Pancreas (tissue), 10 donors: ENCODE results near the gene URB1. TPM values are rescaled to one million over a fixed set of nuclear protein-coding genes. Genes with fewer than 3 reads are reported as not detected.

Experiments
- ATAC-seq, 4 donors: fragments of 200-7000 bp; cut with Tn5 transposase; one replicate each; pipeline versions ENCODE4 v1.8.0 to v1.9.1; 2020; ENCODE audit warnings: mild to moderate bottlenecking in 4 of 4, moderate library complexity in 4 of 4
- DNase-seq, 6 donors: peaks; one replicate each; pipeline ENCODE4 v3.0.0-alpha.2; 2020
- FAIRE-seq: peaks from 2 replicates; lab custom pipeline; 2012; peaks lifted over from hg19 to GRCh38; lab: Jason Lieb, UNC
- H3K27ac ChIP-seq, 4 donors: fragments of 200-600 bp; sonication (generic); 1 replicate in 3 of 4; 2 replicates in 1 of 4; pipeline versions ENCODE4 v1.5.0 to v1.8.0; 2020
- H3K27me3 ChIP-seq, 4 donors: fragments of 200-600 bp; one replicate each; pipeline ENCODE4 v1.8.0; 2021
- H3K36me3 ChIP-seq, 3 donors: fragments of 200-600 bp; sonication (generic) in 1 of 3; one replicate each; pipeline versions ENCODE4 v1.5.0 to v1.8.0; 2020 to 2021
- H3K4me1 ChIP-seq, 3 donors: fragments of 200-600 bp; one replicate each; pipeline ENCODE4 v1.8.0; 2021
- H3K4me3 ChIP-seq, 4 donors: fragments of 200-600 bp; sonication (generic) in 2 of 4; one replicate each; pipeline versions ENCODE4 v1.5.0 to v1.8.0; 2020 to 2021
- H3K9me3 ChIP-seq, 4 donors: fragments of 200-600 bp; one replicate each; pipeline ENCODE4 v1.8.0; 2021
- WGBS, 2 donors: extraction: QIAGEN DNeasy Blood & Tissue Kit; methylation state at CpG; one replicate each; pipeline ENCODE4 v1.1.7; 2013; 5-methylcytosine and 5-hydroxymethylcytosine counted together
- intact Hi-C, 3 donors: fragments of 100-400 bp; cut with DNase I; formaldehyde crosslinking; loops; one replicate each; pipeline versions ENCODE4 v1.11.1 to v1.14.2; 2022
- polyA plus RNA-seq, 2 donors: library from polyadenylated mRNA; stranded (reverse); fragments of 200-250 nt; gene quantifications; one replicate each; pipeline ENCODE4 v1.2.3, GENCODE V29; 2013
- total RNA-seq, 6 donors: library from RNA; stranded (reverse); fragmentation: NEBNext Ultra II Directional in 4 of 6; extraction: Animal tissue kit (Norgen Biotek cat#: 25700) in 4 of 6; gene quantifications; one replicate each; pipeline versions ENCODE4 v1.2.1 to v1.2.4, GENCODE V29; 2021 to 2023
- TF ChIP-seq, protein P1 (sequence below), 4 donors: fragments of 200-600 bp; sonication (generic) in 3 of 4; IDR thresholded peaks; one replicate each; pipeline versions ENCODE4 v1.5.0 to v1.8.0; 2021; ENCODE audit warnings: antibody characterized with exemption in 4 of 4
- donor health status: healthy with polysubstance abuse.
- donor health status: DM: no; HTN: no; CAD: no; lungs with moderate emphysema.
- donor health status: DM: no; HTN: no; CAD: no.
- donor health status: control.
- donor health status: control.
- donor health status: Bipolar disorder and iron deficiency.
- donor health status: DM: yes; HTN: yes; CAD: no.
- donor health status: DM: no; HTN: no; CAD: no.
- donor health status: DM: no; HTN: no; CAD: no.
- donor health status: DM: yes; HTN: yes; CAD: no.

The URB1 gene
- total and polyA plus RNA-seq, 8 donors, result 2.9 to 11.0 (median 7.3) TPM

DNA sequence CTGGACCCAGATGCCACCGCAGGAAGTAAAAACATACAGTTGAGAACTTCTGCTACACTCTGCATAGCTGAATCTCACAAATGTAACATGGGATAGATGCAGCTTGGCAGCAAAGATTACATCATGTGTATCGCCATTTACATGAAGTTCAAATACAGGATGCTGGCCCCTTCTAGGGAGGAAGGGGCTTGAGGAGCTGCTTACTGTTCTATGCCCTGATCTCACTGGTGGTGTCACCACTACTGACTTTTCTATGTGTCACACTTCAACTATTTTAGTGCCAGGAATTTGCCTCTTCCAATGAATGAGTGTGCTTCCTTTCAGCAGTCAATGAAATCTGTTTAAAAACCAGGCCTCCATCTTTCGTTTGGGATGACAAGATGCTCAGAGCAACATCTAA is 63.0 kb downstream of the URB1 start:
- WGBS, 2 donors, result 88 to 91% methylated on average over 3 of the region's 3 CpGs
- Histone ChIP-seq H3K36me3 (peaks cover 0 to 20% (median 7%) of the 10 kb centered on the region in 3 donors), H3K27me3 (no peaks in the 10 kb centered on the region), H3K27ac (no peak overlapping the region), H3K4me1 (no peaks in the 10 kb centered on the region), H3K9me3 (no peaks in the 10 kb centered on the region), H3K4me3 (no peak overlapping the region)
- intact Hi-C loops, result no loop called here
- TF ChIP-seq, protein P1, sequence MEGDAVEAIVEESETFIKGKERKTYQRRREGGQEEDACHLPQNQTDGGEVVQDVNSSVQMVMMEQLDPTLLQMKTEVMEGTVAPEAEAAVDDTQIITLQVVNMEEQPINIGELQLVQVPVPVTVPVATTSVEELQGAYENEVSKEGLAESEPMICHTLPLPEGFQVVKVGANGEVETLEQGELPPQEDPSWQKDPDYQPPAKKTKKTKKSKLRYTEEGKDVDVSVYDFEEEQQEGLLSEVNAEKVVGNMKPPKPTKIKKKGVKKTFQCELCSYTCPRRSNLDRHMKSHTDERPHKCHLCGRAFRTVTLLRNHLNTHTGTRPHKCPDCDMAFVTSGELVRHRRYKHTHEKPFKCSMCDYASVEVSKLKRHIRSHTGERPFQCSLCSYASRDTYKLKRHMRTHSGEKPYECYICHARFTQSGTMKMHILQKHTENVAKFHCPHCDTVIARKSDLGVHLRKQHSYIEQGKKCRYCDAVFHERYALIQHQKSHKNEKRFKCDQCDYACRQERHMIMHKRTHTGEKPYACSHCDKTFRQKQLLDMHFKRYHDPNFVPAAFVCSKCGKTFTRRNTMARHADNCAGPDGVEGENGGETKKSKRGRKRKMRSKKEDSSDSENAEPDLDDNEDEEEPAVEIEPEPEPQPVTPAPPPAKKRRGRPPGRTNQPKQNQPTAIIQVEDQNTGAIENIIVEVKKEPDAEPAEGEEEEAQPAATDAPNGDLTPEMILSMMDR (IDR thresholded peaks at IDR 0.05), result no peak
- ATAC-seq, result no peak
- DNase-seq, result no peak
- FAIRE-seq, result no peak

DNA sequence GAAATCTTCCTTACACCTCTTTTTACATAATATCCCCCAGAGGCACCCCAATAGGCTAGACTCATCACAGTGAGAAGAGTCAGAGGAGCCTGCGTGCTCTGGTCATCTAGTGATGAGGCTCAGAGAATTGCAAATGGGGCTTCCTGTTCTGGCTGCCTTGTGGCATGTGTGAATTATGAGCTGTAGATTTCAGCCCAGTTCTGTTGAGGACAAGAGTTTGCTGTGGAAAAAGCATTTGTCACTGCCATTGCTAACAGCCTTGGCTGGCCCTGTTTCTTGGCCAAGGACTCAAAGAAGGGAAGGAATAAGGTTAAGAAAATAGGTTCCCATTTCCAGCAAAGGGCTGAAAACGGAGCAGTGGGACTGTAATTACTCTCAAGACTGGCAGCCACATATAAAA is 63.5 kb downstream of the URB1 start:
- no peak for DNase-seq
- intact Hi-C loops, result no loop called here
- peaks cover 0 to 24% (median 10%) of the 10 kb centered on the region in 3 donors for H3K36me3 ChIP-seq
- H3K4me1 ChIP-seq, result no peaks in the 10 kb centered on the region
- no peak for FAIRE-seq
- no peaks in the 10 kb centered on the region for H3K27me3 ChIP-seq
- TF ChIP-seq, protein P1 (IDR thresholded peaks at IDR 0.05), result no peak
- H3K9me3 ChIP-seq, result no peaks in the 10 kb centered on the region
- H3K4me3 ChIP-seq, result no peak overlapping the region
- ATAC-seq, result peak in 3 of 4 donors; percentile 27 to 41 (median 32)
- H3K27ac ChIP-seq, result no peak overlapping the region
- WGBS, 2 donors, result 74 to 85% methylated on average over 2 of the region's 2 CpGs

DNA sequence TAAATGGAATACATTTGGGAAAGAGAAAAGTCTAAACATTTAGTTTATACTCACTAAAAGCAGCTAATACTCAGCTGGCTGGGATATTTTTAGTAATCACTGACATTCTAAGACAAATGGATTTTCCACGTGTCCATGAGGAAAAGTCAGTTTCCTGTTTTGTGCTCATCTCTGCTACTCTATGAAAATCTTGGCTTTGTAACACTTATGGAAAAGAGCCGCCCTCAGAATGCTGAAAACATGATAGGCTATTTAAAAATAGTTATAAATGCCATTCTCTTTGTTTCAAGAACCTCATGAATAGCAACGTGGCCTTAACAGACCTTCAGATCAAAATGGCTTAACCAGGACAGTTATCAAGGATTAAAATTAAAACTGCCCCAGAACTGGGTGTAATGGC is 64.2 kb downstream of the URB1 start:
- Histone ChIP-seq H3K9me3 (no peaks in the 10 kb centered on the region), H3K4me1 (no peaks in the 10 kb centered on the region), H3K4me3 (no peak overlapping the region), H3K36me3 (peaks cover 0 to 27% (median 10%) of the 10 kb centered on the region in 3 donors), H3K27me3 (no peaks in the 10 kb centered on the region), H3K27ac (peak overlapping the region in 1 of 4 donors; percentile 38)
- DNase-seq (no peak), FAIRE-seq (no peak), ATAC-seq (peak in 2 of 4 donors; percentile 32 to 47)
- 81 to 89% methylated on average over 3 of the region's 3 CpGs for WGBS, 2 donors
- TF ChIP-seq, protein P1 (IDR thresholded peaks at IDR 0.05), result no peak
- intact Hi-C loops, result no loop called here

DNA sequence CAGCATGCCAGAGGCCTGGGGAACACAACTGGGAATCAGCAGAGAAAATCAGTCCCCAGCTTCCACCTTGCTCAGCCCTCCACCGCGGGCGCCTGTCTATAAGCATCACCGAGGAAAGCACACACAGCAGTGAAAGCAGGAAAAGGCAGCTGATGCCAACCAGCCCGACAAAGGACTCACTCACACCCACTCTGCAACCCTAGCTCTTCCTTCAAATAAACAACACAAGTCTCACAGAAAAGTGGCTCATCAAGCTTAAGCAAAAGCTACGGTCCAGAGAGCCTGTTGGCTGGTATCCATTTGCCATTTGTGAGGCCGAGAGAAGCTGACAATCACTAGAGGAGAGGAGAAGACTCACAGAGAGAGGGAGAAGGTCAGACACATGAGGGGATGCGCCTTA is 67.1 kb downstream of the URB1 start:
- no peaks in the 10 kb centered on the region for H3K4me1 ChIP-seq
- no peak overlapping the region for H3K27ac ChIP-seq
- WGBS, 2 donors, result 92% methylated on average over 8 of the region's 8 CpGs
- DNase-seq, result no peak
- TF ChIP-seq, protein P1 (IDR thresholded peaks at IDR 0.05), result no peak
- H3K36me3 ChIP-seq, result peaks cover 0 to 54% (median 31%) of the 10 kb centered on the region in 3 donors
- intact Hi-C loops, result no loop called here
- no peaks in the 10 kb centered on the region for H3K27me3 ChIP-seq
- H3K9me3 ChIP-seq, result no peaks in the 10 kb centered on the region
- H3K4me3 ChIP-seq, result no peak overlapping the region
- ATAC-seq, result no peak
- no peak for FAIRE-seq

DNA sequence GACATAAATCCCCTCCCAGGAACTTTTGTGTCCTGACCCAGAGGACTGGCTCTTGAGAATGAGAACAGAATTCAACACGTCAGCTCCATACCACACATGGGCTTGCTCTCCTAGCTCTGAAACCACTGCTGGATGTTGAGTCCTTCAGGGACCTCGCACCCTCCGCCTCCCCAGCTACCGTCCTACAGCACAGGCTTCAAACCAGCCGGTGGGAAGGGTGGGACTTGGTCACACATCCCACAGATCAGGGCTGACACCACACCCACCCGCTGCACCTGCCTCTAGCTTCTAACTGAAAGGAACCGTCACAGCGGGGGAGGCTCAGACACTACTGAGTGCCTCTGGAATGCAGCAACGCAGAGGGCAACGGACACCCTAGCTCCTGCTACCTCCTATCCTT is 70.1 kb downstream of the URB1 start:
- intact Hi-C loops, result no loop called here
- FAIRE-seq, result no peak
- H3K9me3 ChIP-seq, result no peaks in the 10 kb centered on the region
- ATAC-seq, result no peak
- no peak for DNase-seq
- H3K27me3 ChIP-seq, result no peaks in the 10 kb centered on the region
- H3K36me3 ChIP-seq, result peaks cover 0 to 82% (median 50%) of the 10 kb centered on the region in 3 donors
- 90 to 94% methylated on average over 10 of the region's 10 CpGs for WGBS, 2 donors
- H3K4me3 ChIP-seq, result no peak overlapping the region
- H3K27ac ChIP-seq, result no peak overlapping the region
- TF ChIP-seq, protein P1 (IDR thresholded peaks at IDR 0.05), result no peak
- H3K4me1 ChIP-seq, result no peaks in the 10 kb centered on the region
